Thyroid gland (tissue), 4 donors: ENCODE results near the gene SPDEF. TPM values are rescaled to one million over a fixed set of nuclear protein-coding genes. Genes with fewer than 3 reads are reported as not detected.

ENCODE experiments used
- DNase-seq, 2 donors: peaks; one replicate each; pipeline ENCODE4 v3.0.0-alpha.2; 2019
- H3K27ac ChIP-seq, 3 donors: fragments of 200-600 bp; sonication (generic); 1 replicate in 2 of 3; 2 replicates in 1 of 3; pipeline ENCODE4 v1.5.1; 2016 to 2019; ENCODE audit warnings: mild to moderate bottlenecking in 1 of 3, moderate library complexity in 1 of 3
- H3K27me3 ChIP-seq: fragments of 200-600 bp; sonication (generic); one replicate; pipeline ENCODE4 v1.5.1; 2019
- H3K36me3 ChIP-seq, 2 donors: fragments of 200-600 bp; sonication (generic); one replicate each; pipeline ENCODE4 v1.5.1; 2016 to 2019
- H3K4me1 ChIP-seq, 2 donors: fragments of 200-600 bp; sonication (generic); one replicate each; pipeline ENCODE4 v1.5.1; 2017 to 2019
- H3K4me3 ChIP-seq, 3 donors: fragments of 200-600 bp; sonication (generic); replicated peaks in 1 of 3; 1 replicate in 2 of 3; 2 replicates in 1 of 3; pipeline ENCODE4 v1.5.1; 2016; ENCODE audit warnings: mild to moderate bottlenecking in 1 of 3
- H3K9me3 ChIP-seq: fragments of 200-600 bp; sonication (generic); one replicate; pipeline ENCODE4 v1.5.1; 2017
- CTCF ChIP-seq, 6 experiments: fragments of 200-600 bp in 3 of 6; fragments of 450-650 bp in 3 of 6; sonication (generic) in 3 of 6; IDR thresholded peaks; one replicate each; pipeline ENCODE4 v1.5.1; 2016 to 2019; ENCODE audit warnings: antibody characterized with exemption in 6 of 6, mild to moderate bottlenecking in 2 of 6, inconsistent platforms in 1 of 6, moderate library complexity in 1 of 6
- POLR2A ChIP-seq, 2 donors: fragments of 450-650 bp; IDR thresholded peaks; one replicate each; pipeline ENCODE4 v1.6.1; 2017; ENCODE audit warnings: antibody characterized with exemption in 2 of 2, mild to moderate bottlenecking in 2 of 2, moderate library complexity in 1 of 2
- WGBS, 2 donors: methylation state at CpG; one replicate each; pipeline ENCODE4 v1.1.5; 2017; 5-methylcytosine and 5-hydroxymethylcytosine counted together
- intact Hi-C: fragments of 100-400 bp; cut with DNase I; formaldehyde crosslinking; loops from one replicate; pipeline ENCODE4 v1.15.1; 2023
- total RNA-seq, 4 donors: library from RNA; depleted of rRNA; stranded (reverse); fragments of >200 nt; gene quantifications; one replicate each; pipeline ENCODE4 v1.2.3, GENCODE V29; 2016

SPDEF gene
- total RNA-seq, 4 donors from 2014 or later, result not detected

GRCh38 chr6:34578445-34579262 is 22.5 kb upstream of the SPDEF start:
- Histone ChIP-seq H3K4me1 (no peaks in the 10 kb centered on the region), H3K36me3 (no peaks in the 10 kb centered on the region), H3K27ac (no peak overlapping the region), H3K4me3 (no peak overlapping the region), H3K9me3 (no peaks in the 10 kb centered on the region), H3K27me3 (no peaks in the 10 kb centered on the region)
- TF ChIP-seq CTCF (IDR thresholded peaks at IDR 0.05), result no peak
- TF ChIP-seq POLR2A (IDR thresholded peaks at IDR 0.05), result no peak
- no peak for DNase-seq
- 89 to 95% methylated on average over 5 to 7 of the region's 7 CpGs for WGBS, 2 donors
- intact Hi-C loops, result no loop called here

GRCh38 chr6:34576286-34576955 is 20.3 kb upstream of the SPDEF start:
- H3K27ac ChIP-seq, result no peak overlapping the region
- H3K27me3 ChIP-seq, result no peaks in the 10 kb centered on the region
- no peaks in the 10 kb centered on the region for H3K9me3 ChIP-seq
- 75 to 85% methylated on average over 18 of the region's 18 CpGs for WGBS, 2 donors
- H3K4me3 ChIP-seq, result no peak overlapping the region
- H3K4me1 ChIP-seq, result no peaks in the 10 kb centered on the region
- TF ChIP-seq CTCF (IDR thresholded peaks at IDR 0.05), result no peak
- no peak for TF ChIP-seq POLR2A (IDR thresholded peaks at IDR 0.05)
- no peaks in the 10 kb centered on the region for H3K36me3 ChIP-seq
- intact Hi-C loops, result no loop called here
- DNase-seq, result no peak

- 66% methylated on average over 3 of the region's 3 CpGs; no CpG with 5 or more reads in 1 of the 2 donors for WGBS, 2 donors
- H3K9me3 ChIP-seq, result no peaks in the 10 kb centered on the region
- H3K27me3 ChIP-seq, result no peaks in the 10 kb centered on the region
- no peak for TF ChIP-seq POLR2A (IDR thresholded peaks at IDR 0.05)
- TF ChIP-seq CTCF (IDR thresholded peaks at IDR 0.05), result no peak
- H3K4me1 ChIP-seq, result no peaks in the 10 kb centered on the region
- no peak overlapping the region for H3K4me3 ChIP-seq
- no peak for DNase-seq
- H3K36me3 ChIP-seq, result no peaks in the 10 kb centered on the region
- no peak overlapping the region for H3K27ac ChIP-seq
- intact Hi-C loops, result no loop called here
Measured at GRCh38 chr6:34575326-34575725, 19.2 kb upstream of the SPDEF start.

GRCh38 chr6:34574647-34575293 is 18.6 kb upstream of the SPDEF start:
- Histone ChIP-seq H3K9me3 (no peaks in the 10 kb centered on the region), H3K36me3 (no peaks in the 10 kb centered on the region), H3K4me3 (no peak overlapping the region), H3K27ac (no peak overlapping the region), H3K27me3 (no peaks in the 10 kb centered on the region), H3K4me1 (no peaks in the 10 kb centered on the region)
- TF ChIP-seq POLR2A (IDR thresholded peaks at IDR 0.05), result no peak
- TF ChIP-seq CTCF (IDR thresholded peaks at IDR 0.05), result no peak
- 58 to 78% methylated on average over 7 to 10 of the region's 10 CpGs for WGBS, 2 donors
- no peak for DNase-seq
- intact Hi-C loops, result no loop called here
